ENCODE data around the gene TOMM70. TPM values are rescaled to one million over a fixed set of nuclear protein-coding genes. Genes with fewer than 3 reads are reported as not detected.

Gene TOMM70
- 56.3 and 56.4 TPM in 2 replicates for total RNA-seq (2013; cell fraction: nucleolus; rRNA removed)
- total RNA-seq (2014; rRNA removed) (44.0 and 44.8 TPM in 2 replicates), total RNA-seq (2014; rRNA removed; fragmentation: Illumina TruSeq; extraction: Trizol) (62.3 and 64.1 TPM in 2 replicates), total RNA-seq (2021) (46.2 and 46.6 TPM in 2 replicates), polyA plus RNA-seq (2011; rRNA removed) (47.8 and 77.8 TPM in 2 replicates), polyA plus RNA-seq (2014; fragmentation: Illumina TruSeq; extraction: Trizol) (57.1 and 68.3 TPM in 2 replicates), polyA plus RNA-seq (2014; fragmentation: Nextera tagmentation; extraction: Ambion mirVana) (10 to 100 TPM; 12.7 to 22.6 TPM), polyA plus RNA-seq (2014; rRNA removed) (34.2 and 38.5 TPM in 2 replicates), polyA plus RNA-seq (2016; fragmentation: Nextera tagmentation; extraction: Ambion mirVana) (10 to 100 TPM; 33.6 to 33.8 TPM), polyA minus RNA-seq (2011; rRNA and poly(A)+ RNA removed) (30.4 and 44.3 TPM in 2 replicates), Bru-seq, nascent RNA (percentile 86 among the genes with signal in this experiment), BruChase-seq, experiment 1, labeled RNA remaining after a 6-hour chase (percentile 90 among the genes with signal in this experiment), BruChase-seq, experiment 2, labeled RNA remaining after a 2-hour chase (percentile 89 among the genes with signal in this experiment)
- 16.9 TPM for polyA plus RNA-seq (2011; ENCODE audit: low read depth)
- 17.1 and 19.6 TPM in 2 replicates for polyA plus RNA-seq (2011; cell fraction: cytosol; rRNA removed)
- polyA plus RNA-seq (2011; cell fraction: nucleus; rRNA removed): 12.2 and 16.6 TPM in 2 replicates
- 24.6 and 31.3 TPM in 2 replicates for polyA plus RNA-seq (2012)
- polyA minus RNA-seq (2011; cell fraction: cytosol; rRNA and poly(A)+ RNA removed): 23.1 and 25.9 TPM in 2 replicates
- 11.5 and 17.9 TPM in 2 replicates for polyA minus RNA-seq (2011; cell fraction: nucleus; rRNA and poly(A)+ RNA removed)
- long read RNA-seq, experiment 1, full-length matches to known transcripts: 5 of 11 reads
- long read RNA-seq, experiment 1, partial matches to known transcripts: 3 of 11 reads
- long read RNA-seq, experiment 1, other reads (novel, unspliced or antisense): 3 of 11 reads
- long read RNA-seq, experiment 2, partial matches to known transcripts: 27 of 50 reads
- long read RNA-seq, experiment 2, other reads (novel, unspliced or antisense): 23 of 50 reads

DNA sequence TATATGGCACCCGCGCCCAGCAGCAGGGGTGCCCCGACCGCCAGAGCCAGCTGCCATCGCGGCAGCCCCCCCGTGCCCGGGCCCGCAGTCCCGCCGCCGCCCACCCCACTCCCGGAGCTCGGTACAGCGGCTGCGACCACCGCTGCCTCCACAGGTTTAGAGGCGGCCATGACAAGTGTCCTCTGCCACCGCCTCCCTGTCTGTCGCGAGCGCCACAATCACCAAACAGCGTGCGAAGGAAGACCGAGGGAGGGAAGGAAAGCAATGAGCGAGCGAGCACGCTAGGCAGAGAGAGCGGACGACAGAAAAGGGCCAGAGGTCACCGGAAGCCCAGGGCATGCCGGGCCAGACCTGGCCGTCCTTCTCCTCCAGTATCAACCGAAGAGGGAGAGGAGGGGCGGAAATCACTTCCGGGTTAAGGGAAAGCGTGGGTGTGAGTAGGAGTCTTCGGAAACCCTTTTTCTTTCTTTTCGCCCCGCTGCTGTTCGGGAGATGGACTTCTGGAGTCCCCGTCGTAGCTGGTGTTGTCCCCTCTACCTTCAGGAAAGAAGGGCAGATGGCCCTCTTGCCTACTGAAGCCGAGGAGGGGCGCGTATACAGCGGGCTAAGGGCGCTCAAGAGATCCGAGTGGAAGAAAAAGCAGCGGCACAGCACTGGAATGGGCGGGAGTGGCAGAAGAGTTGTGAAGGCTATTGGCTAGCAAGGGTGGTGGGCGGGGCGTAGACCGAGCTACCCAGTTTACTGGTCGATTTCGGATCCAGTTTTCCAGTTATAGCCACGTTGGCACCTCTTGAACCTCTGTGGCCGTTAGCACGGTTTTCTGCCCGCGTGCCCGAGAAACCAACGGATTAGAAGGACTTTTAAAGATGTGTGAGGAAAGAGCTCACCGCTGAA is at the start of gene TOMM70, which contains the start of gene LNP1:
Gene TOMM70 (minus strand): TSS at position 310 of the 894 bp plus-strand sequence. CDS start 140 bp downstream, at position 170.
Gene LNP1 (plus strand): TSS at position 760 of the 894 bp plus-strand sequence. CDS start 28,191 bp downstream, outside the sequence.
- intact Hi-C loops (cut with micrococcal nuclease; ENCODE audit: unreplicated experiment): loop anchor here (2.0 to 5.0 kb wide), 2 partner anchors 191 to 310 kb away; no protein-coding TSS in a partner anchor
- H4K20me1 ChIP-seq (ENCODE audit: control insufficient read depth, insufficient read depth): no peaks in the 10 kb centered on the region
- peak within 1 kb of the TSS; percentile 98 for H2AFZ ChIP-seq (ENCODE audit: control insufficient read depth, low read depth, low read length)
- under 1% methylated on average over 49 of the region's 64 CpGs for WGBS (ENCODE audit: insufficient coverage, insufficient replicate concordance, low lambda C conversion rate, missing lambda C conversion rate)
- SMC1A ChIA-PET (ENCODE audit: uncharacterized antibody, unreplicated experiment): interaction anchor here (0.9 to 1.9 kb wide), 19 partner anchors 9 to 569 kb away, joined by 3 to 7 read pairs (median 4); partner anchors contain the start of gene NIT2
- POLR2A ChIA-PET: interaction anchor here (0.6 to 3.1 kb wide), 17 partner anchors 9 to 557 kb away, joined by 3 to 16 read pairs (median 4); partner anchors contain the start of genes NIT2, TBC1D23 and TMEM45A
- CTCF ChIA-PET: interaction anchor here (1.0 to 1.9 kb wide), 11 partner anchors 10 to 234 kb away, joined by 3 to 7 read pairs (median 5); partner anchors contain the start of gene TMEM45A
- peak; percentile 91 for FAIRE-seq
- H3K36me3 ChIP-seq (ENCODE audit: control insufficient read depth in 2 of 2, insufficient read depth in 2 of 2, low read length in 1 of 2): no peaks in the 10 kb centered on the region; a peak in 1 of 4 replicates
- RAD21 ChIA-PET (ENCODE audit: unreplicated experiment): interaction anchor here (0.6 to 1.7 kb wide), 6 partner anchors 62 to 198 kb away, joined by 3 to 7 read pairs (median 4); partner anchors contain the start of gene TBC1D23
- peak within 1 kb of the TSS; percentile 99 for H3K27ac ChIP-seq (ENCODE audit: control insufficient read depth, insufficient read depth)
- in situ Hi-C loops (cut with MboI): no loop called here
- no peaks in the 10 kb centered on the region for H3K4me1 ChIP-seq (ENCODE audit: control insufficient read depth, insufficient read depth, low read length)
- H3K4me2 ChIP-seq (ENCODE audit: control insufficient read depth, insufficient read depth): peak within 1 kb of the TSS; percentile 70
- no peaks in the 10 kb centered on the region for H3K27me3 ChIP-seq (replicated peaks in 1 of 2; ENCODE audit: control insufficient read depth in 2 of 2, insufficient read depth in 2 of 2, low read length in 1 of 2)
- peaks cover 84% of the 10 kb centered on the region for H3K79me2 ChIP-seq (ENCODE audit: control insufficient read depth, insufficient read depth, low read length)
- no peaks in the 10 kb centered on the region for H3K9me3 ChIP-seq (replicated peaks; ENCODE audit: control insufficient read depth, insufficient read depth, low read length)
- ATAC-seq: peak; percentile 90
- DNase-seq (ENCODE audit: low read depth, low spot score): peak; percentile 85
- H3K9ac ChIP-seq (ENCODE audit: control insufficient read depth, insufficient read depth, low read length): peak within 1 kb of the TSS; percentile 81
- no TSS peak for BruUV-seq (replicated peaks)
- H3K4me3 ChIP-seq: peak within 1 kb of the TSS; percentile 73
- TF ChIP-seq, protein P1, sequence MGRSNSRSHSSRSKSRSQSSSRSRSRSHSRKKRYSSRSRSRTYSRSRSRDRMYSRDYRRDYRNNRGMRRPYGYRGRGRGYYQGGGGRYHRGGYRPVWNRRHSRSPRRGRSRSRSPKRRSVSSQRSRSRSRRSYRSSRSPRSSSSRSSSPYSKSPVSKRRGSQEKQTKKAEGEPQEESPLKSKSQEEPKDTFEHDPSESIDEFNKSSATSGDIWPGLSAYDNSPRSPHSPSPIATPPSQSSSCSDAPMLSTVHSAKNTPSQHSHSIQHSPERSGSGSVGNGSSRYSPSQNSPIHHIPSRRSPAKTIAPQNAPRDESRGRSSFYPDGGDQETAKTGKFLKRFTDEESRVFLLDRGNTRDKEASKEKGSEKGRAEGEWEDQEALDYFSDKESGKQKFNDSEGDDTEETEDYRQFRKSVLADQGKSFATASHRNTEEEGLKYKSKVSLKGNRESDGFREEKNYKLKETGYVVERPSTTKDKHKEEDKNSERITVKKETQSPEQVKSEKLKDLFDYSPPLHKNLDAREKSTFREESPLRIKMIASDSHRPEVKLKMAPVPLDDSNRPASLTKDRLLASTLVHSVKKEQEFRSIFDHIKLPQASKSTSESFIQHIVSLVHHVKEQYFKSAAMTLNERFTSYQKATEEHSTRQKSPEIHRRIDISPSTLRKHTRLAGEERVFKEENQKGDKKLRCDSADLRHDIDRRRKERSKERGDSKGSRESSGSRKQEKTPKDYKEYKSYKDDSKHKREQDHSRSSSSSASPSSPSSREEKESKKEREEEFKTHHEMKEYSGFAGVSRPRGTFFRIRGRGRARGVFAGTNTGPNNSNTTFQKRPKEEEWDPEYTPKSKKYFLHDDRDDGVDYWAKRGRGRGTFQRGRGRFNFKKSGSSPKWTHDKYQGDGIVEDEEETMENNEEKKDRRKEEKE (IDR thresholded peaks at IDR 0.05): no peak
- no peak for TF ChIP-seq PAX8 (IDR thresholded peaks at IDR 0.05)
- peak; percentile 97 for TF ChIP-seq MTA2 (IDR thresholded peaks at IDR 0.05; ENCODE audit: low read depth)
- TF ChIP-seq ZNF217 (IDR thresholded peaks at IDR 0.05): no peak
- TF ChIP-seq, protein P2, sequence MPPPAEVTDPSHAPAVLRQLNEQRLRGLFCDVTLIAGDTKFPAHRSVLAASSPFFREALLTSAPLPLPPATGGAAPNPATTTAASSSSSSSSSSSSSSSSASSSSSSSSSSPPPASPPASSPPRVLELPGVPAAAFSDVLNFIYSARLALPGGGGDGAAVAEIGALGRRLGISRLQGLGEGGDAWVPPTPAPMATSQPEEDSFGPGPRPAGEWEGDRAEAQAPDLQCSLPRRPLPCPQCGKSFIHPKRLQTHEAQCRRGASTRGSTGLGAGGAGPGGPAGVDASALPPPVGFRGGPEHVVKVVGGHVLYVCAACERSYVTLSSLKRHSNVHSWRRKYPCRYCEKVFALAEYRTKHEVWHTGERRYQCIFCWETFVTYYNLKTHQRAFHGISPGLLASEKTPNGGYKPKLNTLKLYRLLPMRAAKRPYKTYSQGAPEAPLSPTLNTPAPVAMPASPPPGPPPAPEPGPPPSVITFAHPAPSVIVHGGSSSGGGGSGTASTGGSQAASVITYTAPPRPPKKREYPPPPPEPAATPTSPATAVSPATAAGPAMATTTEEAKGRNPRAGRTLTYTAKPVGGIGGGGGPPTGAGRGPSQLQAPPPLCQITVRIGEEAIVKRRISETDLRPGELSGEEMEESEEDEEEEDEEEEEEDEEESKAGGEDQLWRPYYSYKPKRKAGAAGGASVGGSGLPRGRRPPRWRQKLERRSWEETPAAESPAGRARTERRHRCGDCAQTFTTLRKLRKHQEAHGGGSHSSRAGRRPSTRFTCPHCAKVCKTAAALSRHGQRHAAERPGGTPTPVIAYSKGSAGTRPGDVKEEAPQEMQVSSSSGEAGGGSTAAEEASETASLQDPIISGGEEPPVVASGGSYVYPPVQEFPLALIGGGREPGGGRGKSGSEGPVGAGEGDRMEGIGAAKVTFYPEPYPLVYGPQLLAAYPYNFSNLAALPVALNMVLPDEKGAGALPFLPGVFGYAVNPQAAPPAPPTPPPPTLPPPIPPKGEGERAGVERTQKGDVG (CRISPR knock-in tag; IDR thresholded peaks at IDR 0.05): no peak
- no peak for TF ChIP-seq SREBF2 (IDR thresholded peaks at IDR 0.05; ENCODE audit: low read length)
- TF ChIP-seq SPI1 (IDR thresholded peaks at IDR 0.05; ENCODE audit: borderline replicate concordance, insufficient read depth, low read depth, low read length): no peak
- no peak for TF ChIP-seq YBX1 (IDR thresholded peaks at IDR 0.05)
- TF ChIP-seq CEBPB (IDR thresholded peaks at IDR 0.05; ENCODE audit: borderline replicate concordance in 1 of 2, low read depth in 2 of 2, low read length in 2 of 2): no peak
- TF ChIP-seq MXI1 (IDR thresholded peaks at IDR 0.05; ENCODE audit: low read depth, low read length): peak; percentile 94
- TF ChIP-seq NBN (IDR thresholded peaks at IDR 0.05): peak; percentile 94; the same call in 1 of the 2 replicates
- TF ChIP-seq CBX3 (IDR thresholded peaks at IDR 0.05; ENCODE audit: borderline replicate concordance, low read depth): no peak
